Lung (tissue), 12 donors: ENCODE measurements around the gene CAMK1G. TPM values are rescaled to one million over a fixed set of nuclear protein-coding genes. Genes with fewer than 3 reads are reported as not detected.

Experiments
- ATAC-seq: fragments of 200-7000 bp; cut with Tn5 transposase; one replicate; pipeline ENCODE4 v1.9.1; 2020; ENCODE audit warnings: moderate number of reproducible peaks; ENCODE audit not compliant: insufficient read depth, low FRiP score
- DNase-seq, 3 donors: peaks; one replicate each; pipeline ENCODE4 v3.0.0-alpha.2; 2013 to 2017
- H3K27ac ChIP-seq, 2 donors: one replicate each; pipeline ENCODE4 v1.5.1; 2013; ENCODE audit warnings: mild to moderate bottlenecking in 2 of 2, moderate library complexity in 2 of 2, control low read depth in 1 of 2, inconsistent platforms in 1 of 2, low read depth in 1 of 2, low read length in 1 of 2
- H3K27me3 ChIP-seq, 3 donors: one replicate each; pipeline ENCODE4 v1.5.1; 2013; ENCODE audit warnings: low read length in 2 of 3; ENCODE audit not compliant: control insufficient read depth in 3 of 3, insufficient read depth in 3 of 3
- H3K36me3 ChIP-seq, 4 donors: one replicate each; pipeline ENCODE4 v1.5.1; 2013; ENCODE audit warnings: low read length in 4 of 4, mild to moderate bottlenecking in 1 of 4, moderate library complexity in 1 of 4; ENCODE audit not compliant: control insufficient read depth in 4 of 4, insufficient read depth in 4 of 4
- H3K4me1 ChIP-seq, 5 donors: one replicate each; pipeline ENCODE4 v1.5.1; 2013; ENCODE audit warnings: low read length in 5 of 5, mild to moderate bottlenecking in 2 of 5, moderate library complexity in 1 of 5; ENCODE audit not compliant: control insufficient read depth in 5 of 5, insufficient read depth in 5 of 5
- H3K4me3 ChIP-seq: one replicate; pipeline ENCODE4 v1.5.1; 2013; ENCODE audit warnings: mild to moderate bottlenecking, control low read depth, moderate library complexity
- H3K9ac ChIP-seq, 2 donors: one replicate each; pipeline ENCODE4 v1.5.1; 2013; ENCODE audit warnings: low read length in 2 of 2, control low read depth in 1 of 2; ENCODE audit not compliant: insufficient read depth in 1 of 2
- H3K9me3 ChIP-seq, 4 donors: one replicate each; pipeline ENCODE4 v1.5.1; 2013; ENCODE audit warnings: low read length in 3 of 4, mild to moderate bottlenecking in 1 of 4, moderate library complexity in 1 of 4; ENCODE audit not compliant: control insufficient read depth in 4 of 4, insufficient read depth in 3 of 4
- CTCF ChIP-seq: IDR thresholded peaks from 2 replicates; pipeline ENCODE4 v1.5.1; 2012; ENCODE audit warnings: mild to moderate bottlenecking; ENCODE audit errors: control extremely low read depth, extremely low read depth
- WGBS, 2 donors: extraction: QIAGEN DNeasy Blood & Tissue Kit; methylation state at CpG; one replicate each; pipeline ENCODE4 v1.1.7; 2013; 5-methylcytosine and 5-hydroxymethylcytosine counted together
- polyA plus RNA-seq, 2 donors: library from polyadenylated mRNA; stranded (reverse); fragments of 200-250 nt; gene quantifications; one replicate each; pipeline ENCODE4 v1.2.1, GENCODE V29; 2013
- total RNA-seq, 2 donors: library from RNA; depleted of rRNA in 1 of 2; stranded (reverse); fragments of >200 nt in 1 of 2; gene quantifications; one replicate each; pipeline ENCODE4 v1.2.1, GENCODE V29; 2014 to 2021
- donor health status: control.
- donor health status: control.
- donor health status: Bipolar disorder and iron deficiency.
- donor health status: healthy.
- donor health status: DM: yes; HTN: yes; CAD: no.

CAMK1G gene
- total and polyA plus RNA-seq, 4 donors, result 0.14 to 2.4 (median 0.80) TPM; not detected in 1

- Histone ChIP-seq H3K27me3 (no peaks in the 10 kb centered on the region), H3K4me3 (no peak overlapping the region), H3K9me3 (no peaks in the 10 kb centered on the region), H3K4me1 (peaks cover 0 to 2% (median 0%) of the 10 kb centered on the region in 5 donors), H3K9ac (no peak overlapping the region), H3K36me3 (peaks cover 0 to 12% (median 2%) of the 10 kb centered on the region in 4 donors), H3K27ac (no peak overlapping the region)
- 80 to 84% methylated on average over 1 of the region's 1 CpG for WGBS, 2 donors
- ATAC-seq (no peak), DNase-seq (no peak)
- TF ChIP-seq CTCF, result no peak
These were observed 14.7 kb downstream of the CAMK1G start for GRCh38 chr1:209598227-209598626.

- no peak for ATAC-seq
- Histone ChIP-seq H3K9ac (no peak overlapping the region), H3K27me3 (no peaks in the 10 kb centered on the region), H3K27ac (no peak overlapping the region), H3K9me3 (no peaks in the 10 kb centered on the region), H3K4me3 (no peak overlapping the region), H3K36me3 (peaks cover 0 to 23% (median 6%) of the 10 kb centered on the region in 4 donors), H3K4me1 (peaks cover 0 to 2% (median 0%) of the 10 kb centered on the region in 5 donors)
- TF ChIP-seq CTCF, result no peak
- 92 to 95% methylated on average over 1 of the region's 1 CpG for WGBS, 2 donors
- DNase-seq, result no peak
These were observed 17.0 kb downstream of the CAMK1G start for GRCh38 chr1:209600541-209600940.

GRCh38 chr1:209601809-209602657, 18.5 kb downstream of the CAMK1G start:
- H3K36me3 ChIP-seq, result peaks cover 0 to 35% (median 8%) of the 10 kb centered on the region in 4 donors
- 40 to 43% methylated on average over 6 of the region's 6 CpGs for WGBS, 2 donors
- no peak for ATAC-seq

More at GRCh38 chr1:209601809-209602657, 18.5 kb downstream of the CAMK1G start:
- Histone ChIP-seq H3K9me3 (no peaks in the 10 kb centered on the region), H3K4me3 (no peak overlapping the region), H3K4me1 (peaks cover 0 to 2% (median 0%) of the 10 kb centered on the region in 5 donors), H3K9ac (no peak overlapping the region), H3K27ac (no peak overlapping the region), H3K27me3 (no peaks in the 10 kb centered on the region)
- TF ChIP-seq CTCF, result peak; percentile 50
- DNase-seq, result peak; percentile 65 to 80 (median 77)
